22Rv1 (cell line): ENCODE measurements around the gene PPP1R26.

Experiments
- ZFX ChIP-seq: fragments of 450-650 bp; IDR thresholded peaks from 2 replicates; pipeline ENCODE4 v1.6.1; 2017; ENCODE audit warnings: antibody characterized with exemption, borderline replicate concordance
- TF ChIP-seq, protein P1 (sequence below): fragments of 450-650 bp; IDR thresholded peaks from 2 replicates; pipeline ENCODE4 v1.5.1; 2017; ENCODE audit warnings: mild to moderate bottlenecking

DNA sequence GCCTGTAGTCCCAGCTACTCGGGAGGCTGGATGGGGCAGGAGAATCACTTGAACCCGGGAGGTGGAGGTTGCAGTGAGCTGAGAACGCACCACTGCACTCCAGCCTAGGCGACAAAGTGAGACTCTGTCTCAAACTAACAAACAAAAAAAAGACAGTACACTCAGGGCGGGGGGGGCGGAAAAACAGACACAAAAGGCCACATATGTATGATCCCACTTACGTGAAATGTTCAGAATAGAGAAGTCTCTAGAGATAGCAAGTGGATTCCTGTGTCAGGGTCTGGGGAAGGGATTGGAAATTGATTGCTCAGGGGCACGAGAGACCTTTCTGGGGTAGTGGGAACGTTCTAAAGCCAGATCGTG lies 32.6 kb downstream of the PPP1R26 start:
- TF ChIP-seq, protein P1, sequence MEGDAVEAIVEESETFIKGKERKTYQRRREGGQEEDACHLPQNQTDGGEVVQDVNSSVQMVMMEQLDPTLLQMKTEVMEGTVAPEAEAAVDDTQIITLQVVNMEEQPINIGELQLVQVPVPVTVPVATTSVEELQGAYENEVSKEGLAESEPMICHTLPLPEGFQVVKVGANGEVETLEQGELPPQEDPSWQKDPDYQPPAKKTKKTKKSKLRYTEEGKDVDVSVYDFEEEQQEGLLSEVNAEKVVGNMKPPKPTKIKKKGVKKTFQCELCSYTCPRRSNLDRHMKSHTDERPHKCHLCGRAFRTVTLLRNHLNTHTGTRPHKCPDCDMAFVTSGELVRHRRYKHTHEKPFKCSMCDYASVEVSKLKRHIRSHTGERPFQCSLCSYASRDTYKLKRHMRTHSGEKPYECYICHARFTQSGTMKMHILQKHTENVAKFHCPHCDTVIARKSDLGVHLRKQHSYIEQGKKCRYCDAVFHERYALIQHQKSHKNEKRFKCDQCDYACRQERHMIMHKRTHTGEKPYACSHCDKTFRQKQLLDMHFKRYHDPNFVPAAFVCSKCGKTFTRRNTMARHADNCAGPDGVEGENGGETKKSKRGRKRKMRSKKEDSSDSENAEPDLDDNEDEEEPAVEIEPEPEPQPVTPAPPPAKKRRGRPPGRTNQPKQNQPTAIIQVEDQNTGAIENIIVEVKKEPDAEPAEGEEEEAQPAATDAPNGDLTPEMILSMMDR, result no peak
- TF ChIP-seq ZFX, result no peak
